Kidney epithelial cell (primary cell): Measurements from ENCODE around the gene DPYSL4. TPM values are rescaled to one million over a fixed set of nuclear protein-coding genes. Genes with fewer than 3 reads are reported as not detected.

ENCODE experiments used
- DNase-seq: peaks from one replicate; pipeline ENCODE4 v3.0.0-alpha.2; 2010; ENCODE audit warnings: low read depth
- H3K27me3 ChIP-seq: 2 replicates; pipeline ENCODE4 v1.6.0; 2011; ENCODE audit warnings: low read length; ENCODE audit not compliant: control insufficient read depth, insufficient read depth
- H3K36me3 ChIP-seq: 2 replicates; pipeline ENCODE4 v1.5.1; 2011; ENCODE audit warnings: low read length; ENCODE audit not compliant: control insufficient read depth, insufficient read depth
- H3K4me3 ChIP-seq: 2 replicates; pipeline ENCODE4 v1.5.1; 2011; ENCODE audit warnings: low read depth, mild to moderate bottlenecking, control low read depth, low read length
- total RNA-seq: library from RNA; depleted of rRNA; stranded (reverse); fragments of >200 nt; gene quantifications from 2 replicates; pipeline ENCODE4 v1.2.3, GENCODE V29; 2015
- TF ChIP-seq, protein P1 (sequence below): IDR thresholded peaks from 2 replicates; pipeline ENCODE4 v1.5.1; 2011; ENCODE audit warnings: mild to moderate bottlenecking, moderate library complexity, low read length, control low read depth, inconsistent platforms; ENCODE audit not compliant: insufficient read depth, poor library complexity, severe bottlenecking

Gene DPYSL4
- total RNA-seq, 1 donor from 2014 or later = 15.3 TPM

GRCh38 chr10:132189016-132189415, 2.3 kb downstream of the DPYSL4 start:
- peaks cover 46% of the 10 kb centered on the region for H3K27me3 ChIP-seq
- no peaks in the 10 kb centered on the region for H3K36me3 ChIP-seq
- TF ChIP-seq, protein P1, sequence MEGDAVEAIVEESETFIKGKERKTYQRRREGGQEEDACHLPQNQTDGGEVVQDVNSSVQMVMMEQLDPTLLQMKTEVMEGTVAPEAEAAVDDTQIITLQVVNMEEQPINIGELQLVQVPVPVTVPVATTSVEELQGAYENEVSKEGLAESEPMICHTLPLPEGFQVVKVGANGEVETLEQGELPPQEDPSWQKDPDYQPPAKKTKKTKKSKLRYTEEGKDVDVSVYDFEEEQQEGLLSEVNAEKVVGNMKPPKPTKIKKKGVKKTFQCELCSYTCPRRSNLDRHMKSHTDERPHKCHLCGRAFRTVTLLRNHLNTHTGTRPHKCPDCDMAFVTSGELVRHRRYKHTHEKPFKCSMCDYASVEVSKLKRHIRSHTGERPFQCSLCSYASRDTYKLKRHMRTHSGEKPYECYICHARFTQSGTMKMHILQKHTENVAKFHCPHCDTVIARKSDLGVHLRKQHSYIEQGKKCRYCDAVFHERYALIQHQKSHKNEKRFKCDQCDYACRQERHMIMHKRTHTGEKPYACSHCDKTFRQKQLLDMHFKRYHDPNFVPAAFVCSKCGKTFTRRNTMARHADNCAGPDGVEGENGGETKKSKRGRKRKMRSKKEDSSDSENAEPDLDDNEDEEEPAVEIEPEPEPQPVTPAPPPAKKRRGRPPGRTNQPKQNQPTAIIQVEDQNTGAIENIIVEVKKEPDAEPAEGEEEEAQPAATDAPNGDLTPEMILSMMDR = no peak
- H3K4me3 ChIP-seq = no peak overlapping the region
- DNase-seq = no peak

DNA sequence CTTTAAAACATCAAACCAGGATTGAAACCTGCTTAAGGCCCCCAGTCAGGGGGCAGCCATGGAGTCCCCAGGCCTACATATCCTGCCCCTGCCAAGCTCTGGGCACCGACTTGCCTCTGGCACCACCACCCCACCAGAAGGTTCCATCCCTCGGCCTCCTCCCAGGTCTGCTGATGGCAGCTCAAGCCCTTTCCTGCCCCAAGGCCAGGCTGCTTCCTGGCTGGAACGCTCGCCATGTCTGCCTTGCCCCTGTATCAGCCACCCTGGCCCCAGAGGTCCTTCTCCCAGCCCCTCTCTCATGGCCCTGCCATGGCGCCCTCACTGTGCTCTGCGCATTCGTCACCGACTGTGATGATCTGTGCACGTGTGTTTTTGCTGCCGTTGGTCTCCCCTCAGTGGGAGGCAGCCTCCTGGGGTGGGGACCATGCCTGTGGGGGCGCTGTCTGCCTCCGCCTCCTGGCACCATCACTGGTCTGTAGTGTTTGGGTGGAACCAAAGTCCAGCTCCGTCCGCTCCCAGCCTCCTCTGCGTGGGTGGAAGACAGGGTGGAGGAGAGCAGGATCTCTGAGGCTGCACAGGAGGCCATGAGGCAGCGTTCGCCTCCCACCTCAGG, 3.2 kb downstream of the DPYSL4 start:
- DNase-seq = no peak
- TF ChIP-seq, protein P1 = no peak
- H3K27me3 ChIP-seq = peaks cover 43% of the 10 kb centered on the region
- no peaks in the 10 kb centered on the region for H3K36me3 ChIP-seq
- no peak overlapping the region for H3K4me3 ChIP-seq

GRCh38 chr10:132192076-132192975, 5.6 kb downstream of the DPYSL4 start:
- Histone ChIP-seq H3K27me3 (peaks cover 22% of the 10 kb centered on the region), H3K4me3 (no peak overlapping the region), H3K36me3 (no peaks in the 10 kb centered on the region)
- DNase-seq = no peak
- TF ChIP-seq, protein P1 = no peak

DNA sequence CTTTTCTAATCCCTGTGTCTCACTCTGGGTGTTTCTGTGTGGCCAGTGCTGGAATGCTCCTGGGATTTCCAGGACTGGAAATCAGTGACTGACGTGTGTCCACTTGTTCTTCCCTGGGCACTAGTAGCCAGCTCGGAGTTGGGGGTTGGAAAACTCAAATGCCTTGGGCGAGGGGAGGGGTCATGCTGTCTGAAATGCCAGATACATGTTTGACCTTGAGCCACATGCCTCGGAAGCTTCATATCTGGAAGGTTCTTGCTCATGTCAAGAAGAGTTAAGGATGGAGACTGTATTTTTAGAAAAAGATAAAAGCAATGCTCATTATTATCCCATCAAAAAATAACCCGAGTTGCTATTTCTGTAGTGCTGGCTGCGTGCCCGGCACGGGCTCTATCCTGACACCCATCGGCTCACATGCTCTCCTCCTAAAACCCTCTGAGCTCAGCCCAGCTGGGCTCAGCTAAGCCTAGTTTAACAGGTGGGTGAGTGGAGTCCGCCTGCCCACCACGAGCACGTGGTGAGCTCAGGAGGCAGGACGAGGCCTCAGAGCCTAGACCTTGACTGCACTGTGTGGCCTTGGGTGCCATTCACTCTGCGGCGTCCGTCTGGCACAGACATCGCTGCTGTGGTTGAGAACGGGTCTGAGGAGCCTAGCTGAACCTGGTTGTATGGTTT, 6.4 kb downstream of the DPYSL4 start:
- DNase-seq = no peak
- peaks cover 14% of the 10 kb centered on the region for H3K27me3 ChIP-seq

DNA sequence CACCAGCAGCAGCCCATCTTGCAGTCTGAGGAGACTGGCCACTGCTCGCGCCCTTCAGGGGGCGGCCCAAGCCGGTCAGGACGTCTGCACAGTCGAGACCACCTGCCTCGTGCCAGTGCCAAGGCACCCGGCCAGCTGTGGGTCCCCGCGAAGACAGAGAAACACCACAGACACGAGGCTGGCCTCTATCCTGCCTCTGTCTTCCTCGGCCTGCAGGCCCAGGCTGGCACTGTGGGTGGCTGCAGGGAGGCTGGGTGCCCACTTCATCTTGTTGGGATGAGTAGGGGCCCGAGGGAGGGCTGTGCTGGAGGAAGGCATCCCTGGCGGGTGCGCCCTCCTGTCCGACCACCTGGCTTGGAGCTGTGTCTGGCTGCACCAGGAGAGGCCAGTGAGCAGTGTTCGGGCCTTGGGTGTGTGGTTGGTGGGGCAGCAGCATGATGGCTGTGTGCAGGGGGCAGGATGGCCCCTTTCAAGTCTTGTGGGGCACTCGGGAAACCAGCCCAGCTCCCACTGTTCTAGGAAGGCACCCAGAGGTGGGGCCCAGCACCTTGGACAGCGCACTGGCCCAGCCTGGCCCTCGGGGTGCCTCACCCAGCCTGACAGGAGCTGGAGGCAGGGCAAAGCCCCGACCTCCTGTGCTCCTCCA, 7.3 kb downstream of the DPYSL4 start:
- Histone ChIP-seq H3K27me3 (peaks cover 5% of the 10 kb centered on the region), H3K36me3 (no peaks in the 10 kb centered on the region), H3K4me3 (no peak overlapping the region)
- TF ChIP-seq, protein P1 = no peak
- no peak for DNase-seq

More for the DNA sequence above, 6.4 kb downstream of the DPYSL4 start:
- Histone ChIP-seq H3K36me3 (no peaks in the 10 kb centered on the region), H3K4me3 (no peak overlapping the region)
- TF ChIP-seq, protein P1 = no peak
